ENCODE data around the gene ACVR1B.

ACVR1B gene

GRCh38 chr12:52044292-52044983 is 92.9 kb downstream of the ACVR1B start:
- DNase-seq (ENCODE audit: extremely low read depth, low read depth): no peak
- no peak for TF ChIP-seq CTCF (IDR thresholded peaks at IDR 0.05; ENCODE audit: low read depth, low read length, missing control alignments)
- no peak overlapping the region for H3K4me3 ChIP-seq (replicated peaks; ENCODE audit: low read depth, low read length)

- no peak for DNase-seq (ENCODE audit: extremely low read depth, low read depth)
- TF ChIP-seq CTCF (IDR thresholded peaks at IDR 0.05; ENCODE audit: low read depth, low read length, missing control alignments): no peak
- H3K4me3 ChIP-seq (replicated peaks; ENCODE audit: low read depth, low read length): no peak overlapping the region
Measured at GRCh38 chr12:52045794-52046199, 94.3 kb downstream of the ACVR1B start.

Measured in HFF-Myc (cell line).